ENCODE results near the gene TIMP1.

- no peak for TF ChIP-seq ZSCAN23 (tag by site-specific recombination; IDR thresholded peaks at IDR 0.05)
- no peak for TF ChIP-seq ZNF639 (tag by site-specific recombination; IDR thresholded peaks at IDR 0.05)
- no peak for TF ChIP-seq CTCF (tag by site-specific recombination; IDR thresholded peaks at IDR 0.05)
- TF ChIP-seq ZNF514 (tag by site-specific recombination; IDR thresholded peaks at IDR 0.05): no peak
- no peak for TF ChIP-seq ELK4 (IDR thresholded peaks at IDR 0.05; ENCODE audit: borderline replicate concordance, low read depth, low read length)
- no peak for TF ChIP-seq ZNF214 (tag by site-specific recombination; IDR thresholded peaks at IDR 0.05; ENCODE audit: borderline replicate concordance)
- TF ChIP-seq ZNF354C (tag by site-specific recombination; IDR thresholded peaks at IDR 0.05; ENCODE audit: borderline replicate concordance, low read depth): no peak
- TF ChIP-seq ZNF585B (tag by site-specific recombination; IDR thresholded peaks at IDR 0.05): no peak
- TF ChIP-seq ZNF157 (tag by site-specific recombination; IDR thresholded peaks at IDR 0.05): no peak
- no peak for TF ChIP-seq ZNF610 (tag by site-specific recombination; IDR thresholded peaks at IDR 0.05; ENCODE audit: borderline replicate concordance)
Observed at GRCh38 chrX:47577424-47577823, 4.8 kb upstream of the TIMP1 start.
